ENCODE data around the gene RRP36.

Gene RRP36

DNA sequence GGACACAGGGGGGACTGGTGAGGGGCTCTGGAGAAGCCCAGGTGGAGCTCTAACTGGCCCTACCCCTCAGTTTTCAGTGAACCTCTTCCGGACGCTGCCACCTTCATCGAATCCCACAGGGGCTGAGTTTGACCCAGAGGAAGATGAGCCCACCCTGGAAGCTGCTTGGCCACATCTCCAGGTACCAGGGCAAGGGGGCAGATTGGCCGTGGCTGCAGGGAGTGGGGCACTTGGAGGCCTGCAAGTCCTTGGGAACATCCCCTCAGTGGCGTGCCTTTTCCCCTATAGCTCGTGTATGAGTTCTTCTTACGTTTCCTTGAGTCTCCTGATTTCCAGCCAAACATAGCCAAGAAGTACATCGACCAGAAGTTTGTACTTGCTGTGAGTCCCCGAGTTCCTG, 14.3 kb upstream of the RRP36 start:
- no peak for DNase-seq (ENCODE audit: low read depth)

- DNase-seq (ENCODE audit: low read depth): no peak
These were observed 12.3 kb upstream of the RRP36 start for GRCh38 chr6:43009124-43009523.

DNA sequence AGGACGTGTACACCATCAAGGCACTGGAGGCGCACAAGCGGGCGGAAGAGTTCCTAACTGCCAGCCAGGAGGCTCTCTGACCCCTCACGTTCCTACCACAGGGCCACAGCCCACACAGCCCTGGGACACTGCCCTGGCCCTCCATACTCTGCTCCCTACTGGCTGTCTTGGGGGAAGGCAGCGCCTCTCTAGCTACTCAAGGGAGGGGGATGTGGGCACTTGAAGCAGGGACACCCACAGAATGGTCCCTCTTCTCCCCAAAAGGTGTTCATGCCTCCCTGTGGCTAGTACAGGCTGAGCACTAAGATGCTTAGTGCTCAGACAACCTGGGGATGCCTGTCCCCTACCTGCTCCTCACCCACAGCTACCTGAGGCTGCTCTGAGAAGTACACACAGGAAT, 10.2 kb upstream of the RRP36 start:
- no peak for DNase-seq (ENCODE audit: low read depth)

DNA sequence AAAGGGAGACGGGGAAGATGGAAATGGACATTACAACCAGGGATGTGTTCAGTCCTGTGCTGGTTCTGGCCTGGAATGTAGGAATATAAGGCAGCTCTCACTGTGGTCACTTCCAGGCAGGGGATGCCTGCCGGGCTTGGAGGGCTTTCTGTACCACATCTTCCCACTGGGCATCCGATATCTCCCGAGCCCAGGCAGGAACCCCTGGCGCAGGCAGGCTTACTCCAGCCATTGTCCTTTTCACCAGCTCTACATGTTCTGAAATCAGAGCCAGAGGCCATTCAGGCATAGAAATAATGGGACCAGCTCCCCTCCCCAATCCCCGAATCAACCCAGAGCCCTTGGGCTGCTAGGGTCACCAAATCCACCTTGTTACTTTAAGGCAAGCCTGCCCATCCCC, 9.1 kb upstream of the RRP36 start:
- no peak for DNase-seq (ENCODE audit: low read depth)

DNA sequence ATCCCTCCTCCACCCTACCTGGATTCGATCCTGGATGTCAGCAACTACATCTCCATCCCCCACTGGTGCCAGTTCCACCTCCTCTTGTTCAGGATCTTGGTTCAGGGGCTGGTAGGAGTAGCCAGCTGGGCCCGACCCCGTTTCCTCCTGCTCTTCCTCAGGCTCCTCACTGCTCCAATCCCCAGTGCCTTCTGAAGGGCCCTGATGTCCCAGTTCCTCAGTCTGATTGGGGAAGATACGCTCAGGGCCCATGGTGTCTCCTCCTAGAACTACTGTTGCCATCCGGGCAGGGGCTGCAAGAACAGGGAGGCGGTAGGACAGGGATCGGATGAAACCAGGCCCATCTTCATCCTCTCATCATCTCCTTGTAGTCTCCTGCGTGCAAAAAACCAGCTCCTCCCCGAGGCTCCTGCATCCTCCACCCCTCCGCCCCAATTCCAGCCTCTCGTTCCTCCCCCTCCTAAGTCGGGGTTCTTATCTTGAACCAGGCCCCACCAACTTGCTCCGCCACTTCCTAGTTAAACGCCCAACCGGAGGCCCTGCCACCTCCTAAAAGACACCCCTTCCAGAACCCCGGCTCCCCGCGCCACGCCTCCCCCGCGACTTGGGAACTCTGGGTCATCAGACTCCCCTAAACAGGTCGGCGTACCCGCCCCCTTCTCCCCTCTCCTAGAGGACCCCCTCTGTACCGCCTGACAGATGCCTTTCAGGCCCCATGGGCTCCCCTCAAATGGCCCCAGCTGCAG, 8.2 kb upstream of the RRP36 start:
- no peak for DNase-seq (ENCODE audit: low read depth)

- peak; percentile 97 for DNase-seq (ENCODE audit: low read depth)
These were observed 7.5 kb upstream of the RRP36 start, which contains the start of the genes KLHDC3 and MEA1 for GRCh38 chr6:43013843-43014433. Gene KLHDC3, plus strand, starts transcription at chr6:43014249. Its CDS starts 2,944 bp downstream, at chr6:43017193. Gene MEA1, minus strand, starts transcription at chr6:43013946. Its CDS starts 133 bp downstream, at chr6:43013813.

- DNase-seq (ENCODE audit: low read depth): no peak
These were observed 7.0 kb upstream of the RRP36 start for GRCh38 chr6:43014434-43014909.

- no peak for DNase-seq (ENCODE audit: low read depth)
These were observed 5.1 kb upstream of the RRP36 start for GRCh38 chr6:43016176-43016942.

GRCh38 chr6:43016943-43017334, 4.5 kb upstream of the RRP36 start:
- no peak for DNase-seq (ENCODE audit: low read depth)

GRCh38 chr6:43019152-43019551, 2.3 kb upstream of the RRP36 start:
- no peak for DNase-seq (ENCODE audit: low read depth)

GRCh38 chr6:43020052-43020705, 1.2 kb upstream of the RRP36 start:
- no peak for DNase-seq (ENCODE audit: low read depth)

- DNase-seq (ENCODE audit: low read depth): no peak
These were observed 576 bp upstream of the RRP36 start for GRCh38 chr6:43020847-43021246.

GRCh38 chr6:43024436-43024835, 3.0 kb downstream of the RRP36 start:
- no peak for DNase-seq (ENCODE audit: low read depth)

- no peak for DNase-seq (ENCODE audit: low read depth)
These were observed 4.9 kb downstream of the RRP36 start for GRCh38 chr6:43026365-43026764.

DNA sequence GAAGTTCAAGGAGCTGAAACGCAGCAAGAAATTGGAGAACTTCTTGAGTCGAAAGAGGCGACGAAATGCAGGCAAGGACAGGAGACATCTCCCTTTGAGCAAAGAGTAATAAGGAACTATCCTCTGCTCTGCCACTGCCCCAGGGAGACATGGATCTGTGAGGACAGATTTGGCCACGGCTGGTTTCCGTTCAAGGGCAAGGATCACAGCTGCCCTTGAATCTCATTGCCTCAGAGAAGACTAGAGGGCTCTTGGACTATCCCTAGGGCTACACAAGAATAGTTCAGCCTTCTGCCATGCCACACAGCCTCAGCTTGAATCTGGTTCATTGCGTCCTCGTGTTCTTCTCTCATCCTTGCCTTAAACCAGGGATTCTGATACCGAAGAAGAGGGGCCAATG, 7.7 kb downstream of the RRP36 start:
- no peak for DNase-seq (ENCODE audit: low read depth)

- DNase-seq (ENCODE audit: low read depth): no peak
These were observed 10.9 kb downstream of the RRP36 start for GRCh38 chr6:43032326-43032725.

DNA sequence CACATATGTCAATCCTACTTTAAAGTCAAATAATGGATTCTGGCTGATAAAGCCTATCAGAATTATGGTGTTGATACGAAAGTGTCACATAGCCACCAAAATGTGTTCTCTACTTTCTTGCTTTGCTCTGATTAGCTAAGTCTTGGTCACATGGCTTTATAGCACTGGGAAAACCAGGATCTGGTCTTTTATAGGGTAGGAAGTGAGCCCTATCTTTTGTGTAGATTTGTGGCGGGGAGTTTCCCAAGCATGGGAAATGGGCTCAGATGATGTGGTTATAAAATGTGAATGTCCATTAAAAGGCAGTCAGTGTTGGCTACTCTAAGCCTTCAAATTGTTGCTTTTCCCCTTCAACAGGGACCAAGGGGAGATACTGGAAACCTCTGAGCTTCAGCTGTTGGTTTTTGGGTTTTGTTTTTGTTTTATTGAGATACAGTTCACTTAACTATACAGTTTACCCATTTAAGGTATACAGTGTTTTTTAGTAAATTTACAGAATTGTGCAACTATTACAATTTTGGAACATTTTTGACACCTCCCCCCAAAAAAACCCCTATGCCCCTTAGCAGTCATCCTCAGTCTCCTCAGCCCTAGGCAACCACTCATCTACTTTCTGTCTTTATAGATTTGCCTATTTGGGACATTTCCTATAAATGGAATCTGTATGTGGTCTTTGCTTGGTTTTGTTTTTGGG, 12.2 kb downstream of the RRP36 start:
- no peak for DNase-seq (ENCODE audit: low read depth)

DNA sequence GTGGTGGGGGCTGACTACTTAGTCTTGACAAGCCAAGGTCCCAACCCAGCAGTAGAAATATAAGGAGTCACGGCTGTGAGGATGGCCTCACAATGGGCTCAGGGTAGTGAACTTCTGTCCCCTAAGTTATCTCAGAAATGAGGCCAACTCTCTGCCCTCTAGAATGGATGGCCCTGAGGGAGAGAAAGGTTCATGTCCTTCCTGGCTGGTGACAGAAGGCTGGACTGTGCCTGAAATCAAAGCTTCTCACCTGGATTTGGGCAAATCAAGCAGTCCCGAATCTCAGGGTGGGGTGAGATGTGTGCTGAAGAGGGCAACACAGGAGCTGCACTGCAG, 12.7 kb downstream of the RRP36 start:
- DNase-seq (ENCODE audit: low read depth): no peak

DNA sequence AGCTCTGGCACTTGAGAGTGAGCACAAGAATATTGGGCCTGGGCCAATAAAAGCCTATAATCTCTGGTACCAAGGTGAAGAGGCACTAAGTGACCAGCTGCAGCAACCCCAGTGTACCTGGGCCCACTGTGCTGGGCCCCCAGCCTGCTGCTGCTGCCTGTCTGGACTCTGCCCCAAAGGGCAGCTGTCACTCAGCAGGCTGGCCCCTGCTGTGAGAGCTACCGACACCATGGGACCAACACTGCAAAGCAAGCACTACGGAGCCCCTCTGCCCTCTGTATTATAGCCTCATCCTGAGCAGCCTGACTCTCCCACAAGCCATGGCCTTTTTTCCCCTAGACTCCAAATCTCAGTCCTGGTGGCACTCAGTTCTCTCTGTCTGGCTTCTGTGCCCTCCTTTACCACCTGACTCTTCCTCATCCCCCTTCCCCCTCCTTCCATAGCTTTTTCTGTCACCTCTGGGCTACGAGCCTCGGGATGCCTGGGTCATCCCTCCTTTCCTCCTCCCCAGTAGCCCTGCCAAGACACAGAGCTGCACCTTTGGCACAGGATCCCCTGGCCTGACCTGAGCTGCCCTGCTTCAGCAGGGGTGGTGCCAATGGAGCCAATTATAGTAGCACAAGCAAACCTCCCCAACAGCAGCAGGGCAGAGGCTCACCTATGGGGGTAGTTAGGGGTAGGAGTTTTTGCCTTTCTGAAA, 14.2 kb downstream of the RRP36 start:
- no peak for DNase-seq (ENCODE audit: low read depth)

- DNase-seq (ENCODE audit: low read depth): no peak
These were observed 15.3 kb downstream of the RRP36 start for GRCh38 chr6:43036712-43037111.

GRCh38 chr6:43037197-43037596, 15.8 kb downstream of the RRP36 start:
- no peak for DNase-seq (ENCODE audit: low read depth)

Measured in stimulated activated CD8-positive, alpha-beta memory T cell treated with anti-CD3 and anti-CD28 coated beads, Interleukin-12 subunit alpha, Interleukin-12 subunit beta, amount 100 ng/mL, for 4 hours (primary cell).